ENCODE data around the gene GRHL3. TPM values are rescaled to one million over a fixed set of nuclear protein-coding genes. Genes with fewer than 3 reads are reported as not detected.

Gene GRHL3
- total RNA-seq, 2 donors from 2014 or later = 0.26 TPM; not detected in 1

DNA sequence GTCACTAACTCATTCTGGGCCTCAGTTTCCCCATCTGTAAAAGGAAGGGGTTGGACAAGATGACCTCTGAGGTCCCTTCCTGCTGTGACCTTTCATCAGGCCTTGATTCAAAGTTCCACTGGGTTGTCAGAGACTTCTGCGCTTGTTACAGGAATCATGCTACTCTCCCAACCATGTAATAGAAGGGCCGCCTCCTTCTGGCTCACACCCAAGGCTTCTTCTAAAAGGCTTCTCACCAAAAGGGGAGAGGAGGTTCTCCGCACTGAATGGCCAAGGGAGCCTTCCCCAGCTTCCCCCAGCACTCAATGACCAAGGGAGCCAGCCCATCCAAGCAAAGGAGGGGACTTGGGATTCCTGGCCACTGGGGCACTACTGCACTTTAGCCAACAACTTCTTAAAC lies 42.7 kb downstream of the GRHL3 start:
- no peak for ATAC-seq
- intact Hi-C loops (cut with DNase I) = no loop called here
- no peak for DNase-seq

DNA sequence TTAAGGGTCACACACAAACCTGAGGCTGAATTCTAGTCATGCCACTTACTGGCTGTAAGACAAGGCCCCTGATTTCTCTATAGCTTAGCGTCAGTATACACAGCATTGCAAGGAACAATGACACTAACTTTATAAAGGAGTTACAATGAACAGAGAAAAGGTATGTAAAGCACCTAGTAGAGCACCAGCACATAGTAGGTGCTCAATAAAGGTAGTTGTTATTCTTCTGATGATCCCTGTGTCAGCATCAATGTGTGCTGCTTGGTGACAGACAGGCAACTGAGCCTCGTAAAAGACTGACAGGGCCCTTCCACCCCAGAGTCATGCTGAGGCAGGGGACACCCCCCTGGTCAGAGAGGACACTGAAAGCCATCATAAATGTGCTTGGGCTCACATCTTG lies 43.2 kb downstream of the GRHL3 start:
- DNase-seq (no peak), ATAC-seq (no peak)
- intact Hi-C loops (cut with DNase I) = no loop called here

- intact Hi-C loops (cut with DNase I) = no loop called here
- ATAC-seq = peak in 1 of 2 donors; percentile 90
- DNase-seq = peak; percentile 31
Observed at GRCh38 chr1:24362982-24363614, 43.9 kb downstream of the GRHL3 start.

DNA sequence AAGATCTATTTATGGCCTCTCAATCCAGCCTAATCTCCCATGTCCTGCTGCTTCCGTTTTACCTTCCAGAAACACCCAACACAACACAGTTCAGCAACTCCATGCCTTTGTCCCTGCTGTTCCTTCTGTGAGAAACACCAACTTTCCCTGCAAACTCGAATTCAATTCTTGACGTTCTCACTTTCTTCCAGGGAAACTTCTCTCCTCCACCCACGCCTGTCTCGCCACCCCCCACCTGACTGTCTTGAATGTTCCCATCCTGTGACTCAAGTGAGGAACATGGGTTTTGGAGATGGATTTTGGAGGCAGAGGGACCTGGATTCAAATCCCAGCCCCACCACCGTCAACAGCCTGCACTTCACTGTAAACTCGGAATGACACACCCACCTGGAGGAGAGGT lies 44.8 kb downstream of the GRHL3 start:
- ATAC-seq = no peak
- intact Hi-C loops (cut with DNase I) = no loop called here
- no peak for DNase-seq

DNA sequence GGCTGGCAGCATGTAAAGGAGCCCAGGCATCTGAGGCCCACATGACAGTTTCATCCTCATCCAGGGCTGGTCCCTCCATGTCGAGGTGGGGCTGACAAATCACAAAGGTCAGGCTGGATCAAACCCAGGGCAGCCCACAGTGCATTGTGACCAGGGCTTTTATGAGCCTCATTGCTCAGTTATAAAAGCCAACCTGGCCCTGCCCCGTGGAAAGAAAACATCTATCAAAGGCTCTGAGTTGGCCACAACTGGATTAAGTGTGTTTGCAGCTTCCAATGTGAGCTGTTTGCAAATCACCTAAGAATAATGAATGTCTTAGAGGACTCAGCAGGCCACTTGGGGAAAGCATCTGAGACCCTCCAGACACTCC lies 45.4 kb downstream of the GRHL3 start:
- ATAC-seq (no peak), DNase-seq (no peak)
- intact Hi-C loops (cut with DNase I) = no loop called here

DNA sequence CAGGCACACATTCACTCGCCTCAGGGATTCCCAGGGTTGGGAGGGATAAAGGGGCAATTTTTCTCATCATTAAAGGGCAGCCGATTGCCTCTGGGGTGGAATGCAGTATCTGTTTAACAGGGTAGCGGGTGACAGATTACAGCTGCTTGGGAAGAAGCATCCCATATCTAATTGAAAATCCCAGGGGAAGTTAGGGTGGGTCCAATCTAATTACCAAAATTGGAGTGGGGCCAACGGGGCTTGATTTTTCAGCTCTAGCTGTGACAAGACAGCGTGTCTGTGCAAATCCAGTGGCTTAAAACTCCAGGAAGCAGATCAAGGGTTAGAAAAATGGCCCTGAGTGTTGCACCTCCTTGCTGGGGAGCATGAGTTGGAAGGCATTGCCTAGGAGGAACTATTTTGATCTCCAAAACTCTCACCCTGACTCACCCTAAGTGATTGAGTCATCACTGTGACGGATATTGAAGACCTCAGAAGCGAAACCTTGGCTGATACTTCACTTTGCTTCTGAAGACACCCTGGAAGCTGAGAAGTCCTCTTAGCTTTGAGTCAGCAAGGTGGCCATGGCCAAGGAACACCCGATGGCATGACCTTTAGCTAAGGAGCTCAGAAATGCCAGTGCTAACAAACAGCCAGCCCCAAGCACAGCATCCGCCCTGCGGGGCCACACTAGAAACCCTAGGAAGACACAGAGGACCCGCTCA lies 46.0 kb downstream of the GRHL3 start:
- intact Hi-C loops (cut with DNase I) = no loop called here
- DNase-seq (no peak), ATAC-seq (peak in 1 of 2 donors; percentile 79)

GRCh38 chr1:24366707-24367106 lies 47.5 kb downstream of the GRHL3 start:
- no peak for ATAC-seq
- intact Hi-C loops (cut with DNase I) = no loop called here
- DNase-seq = no peak

- intact Hi-C loops (cut with DNase I) = no loop called here
- DNase-seq = peak; percentile 35
- ATAC-seq = peak; percentile 44 to 88
Observed at GRCh38 chr1:24369199-24369598, 50.0 kb downstream of the GRHL3 start.

DNA sequence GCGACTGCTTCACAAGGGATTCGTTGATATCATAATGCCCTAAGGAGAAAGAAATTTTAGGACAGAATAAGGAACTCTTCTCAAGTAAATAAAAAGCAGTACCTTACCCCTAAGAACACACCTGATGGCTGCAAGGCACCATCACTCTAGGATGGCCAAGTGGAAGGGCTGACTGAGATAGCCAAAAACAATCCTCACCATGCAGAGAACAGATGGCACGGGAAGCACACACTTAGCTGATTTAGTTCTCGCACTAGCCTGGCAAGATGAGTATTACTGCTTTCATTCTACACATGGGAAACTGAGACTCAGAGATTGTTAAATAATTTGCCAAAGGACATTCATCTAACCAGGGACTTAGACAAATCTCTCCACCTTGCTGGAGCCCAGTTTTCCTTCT lies 50.6 kb downstream of the GRHL3 start:
- DNase-seq = no peak
- intact Hi-C loops (cut with DNase I) = no loop called here
- ATAC-seq = no peak

DNA sequence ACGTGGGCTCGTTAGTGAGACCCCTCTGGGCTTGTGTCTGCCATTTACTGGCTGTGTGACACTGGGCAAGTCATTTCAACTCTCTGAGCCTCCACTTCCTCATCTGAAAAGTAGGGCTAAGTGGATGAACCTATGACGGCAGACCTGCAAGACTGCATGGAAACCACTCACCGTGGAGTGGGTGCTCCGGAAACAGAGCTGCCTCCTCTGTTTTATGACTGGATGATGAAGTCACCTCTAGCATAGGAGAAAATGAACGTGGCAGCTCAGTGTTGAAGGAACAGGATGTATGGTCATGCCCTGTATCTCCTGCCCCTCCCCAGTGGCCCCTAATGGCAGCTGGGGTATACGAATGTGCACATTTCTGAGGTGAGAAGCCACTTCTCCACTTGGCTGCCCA lies 53.9 kb downstream of the GRHL3 start:
- intact Hi-C loops (cut with DNase I) = no loop called here
- no peak for DNase-seq
- ATAC-seq = no peak

- ATAC-seq = no peak
- DNase-seq = no peak
- intact Hi-C loops (cut with DNase I) = no loop called here
Observed at GRCh38 chr1:24373710-24374109, 54.6 kb downstream of the GRHL3 start.

DNA sequence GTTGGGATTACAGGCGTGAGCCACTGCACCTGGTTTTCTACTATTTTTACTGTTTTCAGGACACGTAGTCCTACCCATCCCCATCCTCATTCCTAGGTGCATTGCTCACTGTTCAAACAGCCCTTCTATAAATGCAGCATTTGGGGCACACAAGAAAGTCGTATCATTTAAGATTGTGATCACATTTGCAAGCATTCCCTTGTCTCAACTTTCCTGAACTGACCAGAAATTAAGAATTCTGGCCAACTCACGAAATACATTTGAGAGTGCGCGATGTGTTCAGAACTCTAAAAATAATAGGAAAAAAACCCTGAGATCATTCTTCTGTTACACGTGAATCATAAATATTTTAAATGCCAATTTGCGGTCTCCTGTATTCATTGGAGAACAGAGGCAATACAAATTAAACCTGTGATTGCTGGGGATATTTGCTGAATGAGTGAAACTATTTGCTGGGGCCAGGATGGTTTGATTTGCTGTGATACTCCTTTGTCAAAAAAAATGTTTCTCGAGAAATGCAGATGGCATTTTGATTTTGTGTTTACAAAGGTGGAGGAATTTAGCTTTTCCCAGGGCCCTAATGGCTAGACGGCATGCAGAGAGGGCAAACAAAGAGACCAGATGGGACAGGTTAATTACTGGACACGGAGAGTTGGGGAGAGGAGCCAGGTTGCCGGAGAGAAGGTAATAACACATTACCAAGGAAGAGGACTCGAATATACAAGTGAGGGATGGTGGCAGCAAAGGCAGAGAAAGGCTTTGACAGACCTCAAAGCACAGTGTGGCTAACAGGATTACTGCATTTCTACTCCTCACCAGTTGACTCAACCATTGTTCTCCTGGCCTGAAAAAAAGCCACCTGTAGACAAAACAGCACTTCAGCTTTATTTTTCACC lies 56.0 kb downstream of the GRHL3 start:
- DNase-seq (no peak), ATAC-seq (no peak)
- intact Hi-C loops (cut with DNase I) = no loop called here

DNA sequence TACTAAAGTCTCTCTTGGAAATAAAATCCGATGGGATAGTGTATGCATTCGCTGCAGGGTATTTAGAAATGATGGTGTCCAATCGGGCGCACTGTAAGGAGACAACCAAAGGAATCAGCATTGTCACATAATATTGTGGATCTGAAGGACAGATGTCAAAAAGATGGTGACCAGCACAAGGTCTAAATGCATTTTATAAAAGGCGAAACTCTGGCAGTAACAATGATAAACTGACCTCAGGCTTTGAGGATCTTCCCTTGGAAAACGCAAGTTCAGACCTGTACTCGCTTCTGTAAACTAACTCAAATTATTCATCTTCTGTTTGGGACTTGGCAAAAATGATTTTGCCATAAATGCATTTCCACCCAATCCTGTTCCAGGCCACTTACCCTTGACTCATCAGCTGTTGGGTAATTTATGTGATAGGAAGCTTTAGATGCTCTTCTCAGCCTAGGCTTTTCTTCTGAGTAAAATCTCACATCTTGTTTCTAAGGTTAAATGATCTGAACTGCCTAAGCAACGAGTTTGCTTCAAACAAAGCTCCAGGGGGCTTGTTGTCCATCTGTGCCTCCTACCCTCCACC lies 60.7 kb downstream of the GRHL3 start:
- intact Hi-C loops (cut with DNase I) = no loop called here
- peak in 1 of 2 donors; percentile 25 for ATAC-seq
- no peak for DNase-seq

DNA sequence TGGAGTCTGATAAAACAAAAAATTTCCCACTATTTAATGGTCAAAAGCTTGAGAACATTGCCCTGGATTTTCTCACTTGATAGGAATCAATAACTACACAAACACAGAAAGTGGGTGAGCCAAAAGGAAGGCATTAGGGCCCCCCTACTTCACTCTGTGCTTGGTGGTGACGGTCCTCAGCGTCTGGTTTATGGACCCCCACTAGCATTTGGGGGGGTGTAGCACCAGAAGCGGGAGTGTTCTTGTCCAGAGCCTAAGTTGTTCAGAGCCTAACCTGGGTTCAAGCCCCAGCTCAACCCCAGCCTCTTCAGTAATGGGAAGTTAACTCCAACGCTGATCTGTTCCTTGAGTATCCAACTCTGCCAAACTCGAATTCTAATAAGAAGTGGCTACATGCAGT lies 61.4 kb downstream of the GRHL3 start:
- DNase-seq = no peak
- intact Hi-C loops (cut with DNase I) = no loop called here
- ATAC-seq = no peak

DNA sequence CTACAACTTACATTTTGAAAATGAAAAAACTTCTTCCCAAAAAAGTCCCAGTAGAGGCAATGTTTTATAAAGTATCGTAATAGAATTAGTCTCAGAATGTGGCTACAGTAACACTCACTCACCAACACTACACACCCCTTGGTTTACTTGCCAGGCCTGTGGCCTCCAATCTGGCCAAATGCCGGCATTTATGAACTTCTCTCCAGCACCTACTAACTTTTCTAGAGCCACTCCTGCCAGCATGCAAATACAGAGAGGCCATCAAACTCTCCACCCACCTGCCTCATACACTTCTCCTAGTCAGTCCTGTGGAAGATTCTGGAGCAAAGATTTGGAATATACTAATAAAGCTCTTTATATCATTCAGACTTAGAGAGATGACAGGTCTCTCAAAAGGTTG lies 62.1 kb downstream of the GRHL3 start:
- intact Hi-C loops (cut with DNase I) = no loop called here
- ATAC-seq = no peak
- no peak for DNase-seq

GRCh38 chr1:24382165-24382577 lies 63.0 kb downstream of the GRHL3 start:
- ATAC-seq (no peak), DNase-seq (no peak)
- intact Hi-C loops (cut with DNase I) = no loop called here

- DNase-seq (no peak), ATAC-seq (no peak)
- intact Hi-C loops (cut with DNase I) = no loop called here
Observed at GRCh38 chr1:24383381-24383940, 64.3 kb downstream of the GRHL3 start.

- ATAC-seq (peak in 1 of 2 donors; percentile 72), DNase-seq (peak; percentile 56)
- intact Hi-C loops (cut with DNase I) = no loop called here
Observed at GRCh38 chr1:24384251-24385090, 65.3 kb downstream of the GRHL3 start.
